ENCODE measurements around the gene CYFIP1. TPM values are rescaled to one million over a fixed set of nuclear protein-coding genes. Genes with fewer than 3 reads are reported as not detected.

CYFIP1 gene
- total RNA-seq, 1 donor from 2014 or later, result 94.7 TPM

DNA sequence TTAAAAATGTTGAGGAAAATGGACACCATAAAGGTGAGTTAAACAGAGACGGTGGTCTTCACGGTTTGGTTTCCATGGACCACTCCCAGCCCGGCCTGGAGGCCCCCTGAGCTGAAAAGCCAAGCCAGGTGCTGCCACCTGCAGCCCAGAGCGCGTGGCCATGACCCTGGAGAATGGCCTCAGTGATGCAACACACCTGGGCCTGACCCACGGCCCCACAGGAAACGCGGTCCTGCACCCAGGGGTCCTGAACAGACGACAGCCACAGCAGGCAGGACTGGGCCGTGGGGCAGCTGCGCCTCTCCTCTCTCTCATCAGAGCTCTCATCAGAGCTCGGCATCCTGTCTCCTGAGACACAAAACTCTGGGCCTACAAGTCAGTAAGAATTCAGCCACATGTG is 77.6 kb downstream of the CYFIP1 start:
- no peaks in the 10 kb centered on the region for H3K9me3 ChIP-seq
- TF ChIP-seq, protein P1, sequence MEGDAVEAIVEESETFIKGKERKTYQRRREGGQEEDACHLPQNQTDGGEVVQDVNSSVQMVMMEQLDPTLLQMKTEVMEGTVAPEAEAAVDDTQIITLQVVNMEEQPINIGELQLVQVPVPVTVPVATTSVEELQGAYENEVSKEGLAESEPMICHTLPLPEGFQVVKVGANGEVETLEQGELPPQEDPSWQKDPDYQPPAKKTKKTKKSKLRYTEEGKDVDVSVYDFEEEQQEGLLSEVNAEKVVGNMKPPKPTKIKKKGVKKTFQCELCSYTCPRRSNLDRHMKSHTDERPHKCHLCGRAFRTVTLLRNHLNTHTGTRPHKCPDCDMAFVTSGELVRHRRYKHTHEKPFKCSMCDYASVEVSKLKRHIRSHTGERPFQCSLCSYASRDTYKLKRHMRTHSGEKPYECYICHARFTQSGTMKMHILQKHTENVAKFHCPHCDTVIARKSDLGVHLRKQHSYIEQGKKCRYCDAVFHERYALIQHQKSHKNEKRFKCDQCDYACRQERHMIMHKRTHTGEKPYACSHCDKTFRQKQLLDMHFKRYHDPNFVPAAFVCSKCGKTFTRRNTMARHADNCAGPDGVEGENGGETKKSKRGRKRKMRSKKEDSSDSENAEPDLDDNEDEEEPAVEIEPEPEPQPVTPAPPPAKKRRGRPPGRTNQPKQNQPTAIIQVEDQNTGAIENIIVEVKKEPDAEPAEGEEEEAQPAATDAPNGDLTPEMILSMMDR (IDR thresholded peaks at IDR 0.05), result no peak
- no peak overlapping the region for H3K4me3 ChIP-seq
- no peak for DNase-seq (ENCODE audit: low spot score in 2 of 2)
- peaks cover 67 to 75% of the 10 kb centered on the region in 2 donors for H3K36me3 ChIP-seq
- intact Hi-C loops (cut with DNase I), result no loop called here
- H3K27me3 ChIP-seq, result no peaks in the 10 kb centered on the region
- H3K27ac ChIP-seq, result no peak overlapping the region
- no peaks in the 10 kb centered on the region for H3K4me1 ChIP-seq

DNA sequence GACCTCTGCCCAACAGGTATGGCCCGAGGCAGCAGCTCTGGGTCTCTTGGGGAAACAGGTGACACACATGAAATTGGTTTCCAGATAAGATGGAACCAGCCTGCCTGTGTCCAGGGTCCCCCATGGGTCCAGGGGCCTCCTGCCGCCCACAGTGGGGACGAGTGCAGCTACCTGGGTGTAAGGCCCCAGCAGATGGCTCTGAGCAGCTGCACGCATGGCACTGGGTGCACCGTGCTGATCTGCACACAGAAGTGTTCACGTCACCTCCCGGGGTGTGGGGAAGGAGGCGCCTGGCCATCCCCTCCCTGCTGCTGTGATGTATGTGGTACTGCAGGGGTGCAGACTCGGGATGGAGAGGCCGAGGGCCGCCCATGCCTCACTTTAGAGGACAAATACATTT is 78.1 kb downstream of the CYFIP1 start:
- Histone ChIP-seq H3K4me1 (no peaks in the 10 kb centered on the region), H3K9me3 (no peaks in the 10 kb centered on the region), H3K4me3 (no peak overlapping the region), H3K36me3 (peaks cover 62 to 75% of the 10 kb centered on the region in 2 donors), H3K27me3 (no peaks in the 10 kb centered on the region), H3K27ac (no peak overlapping the region)
- intact Hi-C loops (cut with DNase I), result no loop called here
- TF ChIP-seq, protein P1 (IDR thresholded peaks at IDR 0.05), result no peak
- DNase-seq (ENCODE audit: low spot score in 2 of 2), result no peak

DNA sequence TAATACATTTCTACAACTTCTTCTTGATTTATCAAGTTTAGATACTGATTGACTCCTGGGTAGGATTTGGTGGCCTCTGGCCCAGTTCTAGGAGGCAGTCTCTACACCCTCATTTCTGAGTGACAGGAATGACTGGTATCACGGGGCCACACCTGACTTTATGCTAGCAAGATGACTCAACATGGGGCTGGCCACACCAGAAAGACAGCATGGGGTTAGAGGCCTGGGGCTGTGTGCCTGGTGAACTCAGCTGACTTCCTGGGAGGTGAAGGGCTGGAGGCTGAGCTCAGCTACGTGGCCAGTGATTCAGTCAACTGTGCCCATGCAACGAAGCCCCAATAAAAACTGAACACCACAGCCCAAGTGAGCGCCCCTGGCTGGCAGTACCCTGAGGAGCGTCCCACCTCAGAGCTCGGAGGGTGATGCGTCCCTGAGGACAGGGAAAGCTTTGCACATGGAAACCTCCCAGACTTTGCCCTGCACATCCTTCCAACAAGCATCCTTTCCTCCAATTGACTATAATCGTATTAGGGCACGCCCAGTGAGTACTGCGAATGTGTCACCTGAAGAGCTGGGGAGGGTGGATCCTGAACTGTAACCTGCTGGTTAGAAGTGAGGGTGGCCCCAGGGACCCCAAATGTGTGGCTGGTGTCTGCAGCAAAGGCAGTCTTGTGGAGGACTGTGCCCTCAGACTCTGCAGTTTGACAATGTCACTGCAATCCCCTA is 84.5 kb downstream of the CYFIP1 start:
- Histone ChIP-seq H3K4me1 (no peaks in the 10 kb centered on the region), H3K4me3 (no peak overlapping the region), H3K9me3 (no peaks in the 10 kb centered on the region), H3K27me3 (no peaks in the 10 kb centered on the region), H3K36me3 (peaks cover 48 to 72% of the 10 kb centered on the region in 2 donors), H3K27ac (no peak overlapping the region)
- intact Hi-C loops (cut with DNase I), result no loop called here
- TF ChIP-seq, protein P1 (IDR thresholded peaks at IDR 0.05), result no peak
- no peak for DNase-seq (ENCODE audit: low spot score in 2 of 2)

DNA sequence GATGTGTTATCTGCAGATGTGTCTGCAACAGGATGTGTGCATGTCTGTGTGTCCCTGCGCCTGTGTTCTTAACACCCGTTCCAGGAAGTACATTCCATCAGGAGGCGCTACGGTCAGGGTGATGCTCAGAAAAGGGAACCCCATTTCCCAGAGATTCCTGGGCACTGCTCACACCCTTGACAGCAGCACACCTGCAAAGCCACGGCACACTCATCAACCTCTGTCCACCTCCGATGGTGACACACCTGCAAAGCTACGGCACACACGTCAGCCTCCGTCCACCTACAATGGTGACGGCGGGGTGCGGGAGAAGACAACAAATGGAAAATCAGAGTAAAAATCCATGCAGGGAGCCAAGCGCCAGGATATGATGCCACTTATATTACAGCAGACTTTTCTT is 86.3 kb downstream of the CYFIP1 start:
- Histone ChIP-seq H3K9me3 (no peaks in the 10 kb centered on the region), H3K27ac (no peak overlapping the region), H3K4me3 (no peak overlapping the region), H3K36me3 (peaks cover 40 to 66% of the 10 kb centered on the region in 2 donors), H3K27me3 (no peaks in the 10 kb centered on the region), H3K4me1 (no peaks in the 10 kb centered on the region)
- intact Hi-C loops (cut with DNase I), result no loop called here
- no peak for DNase-seq (ENCODE audit: low spot score in 2 of 2)
- TF ChIP-seq, protein P1 (IDR thresholded peaks at IDR 0.05), result no peak

DNA sequence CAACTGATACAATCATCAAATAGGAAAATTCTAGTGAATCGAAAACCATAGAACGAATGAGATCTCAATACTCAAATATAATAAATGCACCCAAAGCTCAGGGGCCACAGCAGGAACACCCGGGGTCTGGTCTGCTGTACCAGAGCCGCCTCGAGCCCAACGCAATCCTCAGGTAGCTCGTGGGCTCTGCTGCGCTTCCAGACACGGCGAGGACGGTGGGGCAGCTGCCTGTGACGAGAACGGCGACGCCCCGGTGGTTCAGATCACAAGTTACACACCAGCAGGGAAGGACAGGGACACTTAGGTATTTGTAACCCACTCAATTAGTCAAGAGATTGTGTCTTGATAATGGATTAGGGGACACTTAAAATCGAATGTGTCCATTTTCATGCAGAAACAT is 87.1 kb downstream of the CYFIP1 start:
- no peaks in the 10 kb centered on the region for H3K4me1 ChIP-seq
- H3K27me3 ChIP-seq, result no peaks in the 10 kb centered on the region
- intact Hi-C loops (cut with DNase I), result no loop called here
- H3K9me3 ChIP-seq, result no peaks in the 10 kb centered on the region
- TF ChIP-seq, protein P1 (IDR thresholded peaks at IDR 0.05), result no peak
- H3K27ac ChIP-seq, result no peak overlapping the region
- H3K4me3 ChIP-seq, result no peak overlapping the region
- H3K36me3 ChIP-seq, result peaks cover 40 to 66% of the 10 kb centered on the region in 2 donors
- DNase-seq (ENCODE audit: low spot score in 2 of 2), result no peak

Data from ascending aorta (tissue), 2 donors.